Fibroblast of the aortic adventitia (primary cell): ENCODE results near the gene M1AP. TPM values are rescaled to one million over a fixed set of nuclear protein-coding genes. Genes with fewer than 3 reads are reported as not detected.

Experiments
- DNase-seq: peaks from one replicate; pipeline ENCODE4 v3.0.0-alpha.2; 2010; ENCODE audit warnings: low read depth
- H3K4me3 ChIP-seq: 2 replicates; pipeline ENCODE4 v1.5.1; 2011; ENCODE audit warnings: low read depth, mild to moderate bottlenecking, control low read depth, low read length, moderate library complexity
- total RNA-seq: library from RNA; depleted of rRNA; stranded (reverse); fragments of >200 nt; gene quantifications from 2 replicates; pipeline ENCODE4 v1.2.3, GENCODE V29; 2012; ENCODE audit warnings: low replicate concordance
- TF ChIP-seq, protein P1 (sequence below): IDR thresholded peaks from 2 replicates; pipeline ENCODE4 v1.5.1; 2011; ENCODE audit warnings: mild to moderate bottlenecking, low read length, control low read depth, inconsistent platforms; ENCODE audit not compliant: insufficient read depth

M1AP gene
- total RNA-seq, 1 donor = not detected

DNA sequence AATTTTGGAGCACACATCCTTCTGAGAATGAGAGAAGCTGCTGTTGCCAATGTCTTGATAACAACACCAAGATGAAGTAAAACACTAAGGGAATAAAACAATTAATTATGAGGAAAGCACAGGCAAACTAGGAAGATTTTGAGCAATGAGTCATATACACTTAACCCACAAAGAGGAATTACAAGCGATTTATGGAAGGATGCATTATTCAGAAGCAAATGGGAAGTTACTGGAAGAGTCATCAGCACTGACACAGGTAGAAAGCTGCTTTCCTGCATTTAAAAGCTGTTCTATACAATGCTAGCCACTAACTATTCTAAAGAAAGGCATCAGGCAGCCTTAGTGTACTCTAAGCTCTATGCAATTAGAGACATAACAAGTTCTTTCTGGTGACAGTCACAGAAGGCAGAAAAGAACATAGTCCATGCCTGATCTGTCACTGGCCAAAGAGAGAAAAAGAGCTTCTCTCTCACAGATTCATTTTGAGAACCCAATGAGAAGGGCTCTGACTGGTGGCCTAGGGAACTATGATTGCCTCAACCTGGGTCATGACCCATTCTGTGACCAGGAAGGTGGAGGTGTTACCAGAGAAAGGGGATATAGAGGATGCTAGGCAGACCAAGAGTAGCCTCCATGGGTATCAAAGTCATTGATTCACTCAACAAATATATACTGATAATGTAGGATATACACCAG lies 45.4 kb downstream of the M1AP start:
- DNase-seq = peak; percentile 65
- H3K4me3 ChIP-seq = no peak overlapping the region
- TF ChIP-seq, protein P1, sequence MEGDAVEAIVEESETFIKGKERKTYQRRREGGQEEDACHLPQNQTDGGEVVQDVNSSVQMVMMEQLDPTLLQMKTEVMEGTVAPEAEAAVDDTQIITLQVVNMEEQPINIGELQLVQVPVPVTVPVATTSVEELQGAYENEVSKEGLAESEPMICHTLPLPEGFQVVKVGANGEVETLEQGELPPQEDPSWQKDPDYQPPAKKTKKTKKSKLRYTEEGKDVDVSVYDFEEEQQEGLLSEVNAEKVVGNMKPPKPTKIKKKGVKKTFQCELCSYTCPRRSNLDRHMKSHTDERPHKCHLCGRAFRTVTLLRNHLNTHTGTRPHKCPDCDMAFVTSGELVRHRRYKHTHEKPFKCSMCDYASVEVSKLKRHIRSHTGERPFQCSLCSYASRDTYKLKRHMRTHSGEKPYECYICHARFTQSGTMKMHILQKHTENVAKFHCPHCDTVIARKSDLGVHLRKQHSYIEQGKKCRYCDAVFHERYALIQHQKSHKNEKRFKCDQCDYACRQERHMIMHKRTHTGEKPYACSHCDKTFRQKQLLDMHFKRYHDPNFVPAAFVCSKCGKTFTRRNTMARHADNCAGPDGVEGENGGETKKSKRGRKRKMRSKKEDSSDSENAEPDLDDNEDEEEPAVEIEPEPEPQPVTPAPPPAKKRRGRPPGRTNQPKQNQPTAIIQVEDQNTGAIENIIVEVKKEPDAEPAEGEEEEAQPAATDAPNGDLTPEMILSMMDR = no peak

DNA sequence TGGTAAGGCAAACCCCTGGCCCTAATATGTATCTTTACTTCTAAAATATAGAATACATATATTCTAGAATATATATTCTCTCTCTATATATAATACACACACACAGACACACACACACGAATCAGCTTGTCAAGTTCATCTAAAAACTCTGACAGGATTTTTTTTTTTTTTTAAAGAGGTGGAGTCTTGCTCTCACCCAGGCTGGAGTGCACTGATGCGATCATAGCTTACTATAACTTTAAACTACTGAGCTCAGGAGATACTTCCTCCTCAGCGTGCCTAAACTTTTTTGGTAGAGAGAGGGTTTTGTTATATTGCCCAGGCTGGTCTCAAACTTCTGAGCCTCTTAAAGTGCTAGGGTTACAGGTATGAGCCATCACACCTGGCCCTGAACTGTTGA lies 48.5 kb downstream of the M1AP start:
- no peak for DNase-seq
- TF ChIP-seq, protein P1 = no peak
- no peak overlapping the region for H3K4me3 ChIP-seq

DNA sequence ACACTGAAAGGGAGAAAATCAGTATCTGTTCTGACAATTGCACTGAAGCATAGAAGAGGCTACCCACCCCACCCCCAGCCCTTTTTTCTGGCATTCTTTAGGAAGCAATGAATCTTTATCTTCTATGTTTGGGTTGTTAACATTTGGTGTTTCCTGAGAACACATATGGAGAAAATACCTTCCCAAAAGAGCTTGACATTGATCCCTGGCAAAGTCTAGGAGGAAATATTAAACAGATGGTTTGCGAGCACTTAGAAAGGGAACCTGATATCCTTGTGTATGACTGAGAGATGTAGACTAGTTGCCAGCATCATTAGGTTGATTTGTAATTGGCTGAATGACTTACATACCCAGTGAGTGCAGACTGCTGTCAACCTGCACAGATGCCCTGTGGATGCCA lies 50.7 kb downstream of the M1AP start:
- peak; percentile 11 for DNase-seq
- TF ChIP-seq, protein P1 = no peak
- no peak overlapping the region for H3K4me3 ChIP-seq

DNA sequence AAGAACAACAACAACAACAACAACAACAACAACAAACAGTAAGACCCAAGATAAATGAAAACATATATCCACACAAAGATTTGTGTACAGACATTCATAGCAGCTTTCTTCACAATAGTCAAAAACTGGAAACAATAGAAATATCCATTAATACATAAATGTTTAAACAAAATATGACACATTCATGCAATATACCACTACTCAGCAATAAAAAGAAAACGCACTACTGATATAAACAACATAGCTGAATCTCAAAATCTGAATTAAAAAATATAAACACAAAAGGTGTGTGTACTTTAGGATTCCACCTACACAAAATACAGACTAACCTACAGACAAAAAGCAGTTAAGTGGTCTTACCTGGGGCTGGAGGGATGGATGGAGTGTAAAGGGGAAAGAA lies 51.5 kb downstream of the M1AP start:
- TF ChIP-seq, protein P1 = no peak
- no peak overlapping the region for H3K4me3 ChIP-seq
- DNase-seq = no peak

DNA sequence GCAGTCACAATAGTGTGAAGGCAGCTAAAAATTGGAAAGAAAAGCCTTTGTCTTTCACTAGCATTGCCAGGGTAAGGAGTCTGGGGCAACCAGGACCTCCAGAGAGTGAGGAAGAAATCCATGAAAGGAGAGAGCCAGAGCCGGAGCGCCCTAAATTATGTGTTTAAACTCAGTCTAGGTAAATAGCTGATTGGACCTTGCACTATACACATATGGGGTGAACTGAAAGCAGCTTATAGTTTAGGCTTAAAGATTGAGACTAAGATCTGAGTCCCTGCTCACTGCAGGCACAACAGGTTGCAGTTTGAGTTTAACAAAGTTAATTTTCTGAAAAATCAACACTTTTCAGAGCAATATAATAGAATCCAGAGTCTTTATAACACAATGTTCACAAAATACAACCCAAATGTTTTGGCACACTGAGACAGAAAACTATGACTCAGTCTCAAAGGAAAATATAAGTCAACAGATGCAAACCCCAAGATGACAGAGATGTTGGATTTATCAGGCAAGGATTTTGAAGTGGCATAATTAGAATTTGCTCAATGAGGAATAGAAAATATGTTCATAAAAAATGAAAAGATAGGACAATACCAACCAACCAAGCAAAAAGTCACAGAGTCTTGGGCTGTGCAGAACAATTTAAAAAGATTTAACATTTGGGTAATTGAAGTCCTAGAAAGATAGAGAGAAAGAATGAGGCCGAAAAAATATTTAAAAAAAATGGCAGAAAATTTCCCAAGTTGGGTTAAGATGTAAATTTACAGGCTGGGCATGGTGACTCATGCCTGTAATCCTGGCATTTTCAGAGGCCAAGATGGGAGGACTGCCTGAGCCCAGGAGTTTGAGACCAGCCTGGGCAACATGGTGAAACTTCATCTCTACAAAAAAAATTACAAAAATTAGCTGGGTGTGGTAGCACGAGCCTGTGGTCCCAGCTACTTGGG lies 54.0 kb downstream of the M1AP start:
- DNase-seq = peak; percentile 23
- no peak overlapping the region for H3K4me3 ChIP-seq
- TF ChIP-seq, protein P1 = no peak

DNA sequence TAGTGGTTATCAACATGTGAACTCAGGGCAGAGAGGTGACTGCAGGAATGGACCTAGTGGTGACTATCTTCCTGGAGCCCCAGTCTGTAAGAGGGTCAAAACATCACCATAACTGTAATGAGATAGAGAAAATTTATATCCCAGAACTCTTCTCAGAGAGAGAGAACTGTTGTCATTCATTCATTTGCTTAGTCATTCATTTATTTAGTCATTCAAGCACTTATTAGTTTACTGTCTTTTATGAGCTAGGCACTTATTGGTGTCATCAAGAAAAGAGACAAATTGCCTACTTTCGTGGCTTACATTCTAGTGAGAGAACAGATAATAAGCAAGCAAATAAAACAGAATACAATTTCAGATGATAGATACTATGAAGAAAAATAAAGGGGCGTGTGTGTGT lies 59.5 kb downstream of the M1AP start:
- H3K4me3 ChIP-seq = no peak overlapping the region

More for the DNA sequence above, 59.5 kb downstream of the M1AP start:
- TF ChIP-seq, protein P1 = no peak
- DNase-seq = no peak
